ENCODE measurements around the gene ZNF841.
"Not testable (repeated sequence)": the region's sequence is repeated elsewhere in the genome, so short reads cannot be mapped to it uniquely, and the experiment has no call there.

Gene ZNF841

DNA sequence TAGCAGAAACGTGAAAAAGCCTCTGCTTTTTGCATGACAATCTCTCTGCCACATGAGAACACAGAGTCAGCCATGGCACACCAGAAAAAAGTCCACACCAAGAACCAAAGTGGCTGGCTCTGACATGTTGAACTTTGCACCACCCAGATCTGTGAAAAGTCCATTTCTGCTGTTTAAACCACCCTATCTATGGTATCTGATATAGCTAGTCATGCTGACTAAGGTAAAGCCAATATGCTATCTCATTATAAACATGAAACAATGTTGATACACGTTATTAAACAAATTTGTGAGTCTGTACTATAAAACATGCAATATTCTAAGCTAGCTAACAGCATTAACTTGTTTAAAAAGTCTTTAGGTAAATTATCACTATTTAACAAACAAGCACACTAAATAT lies 25.9 kb downstream of the ZNF841 start:
- in situ Hi-C loops (cut with HindIII; ENCODE audit: low sequenced_read_pairs), result no loop called here

DNA sequence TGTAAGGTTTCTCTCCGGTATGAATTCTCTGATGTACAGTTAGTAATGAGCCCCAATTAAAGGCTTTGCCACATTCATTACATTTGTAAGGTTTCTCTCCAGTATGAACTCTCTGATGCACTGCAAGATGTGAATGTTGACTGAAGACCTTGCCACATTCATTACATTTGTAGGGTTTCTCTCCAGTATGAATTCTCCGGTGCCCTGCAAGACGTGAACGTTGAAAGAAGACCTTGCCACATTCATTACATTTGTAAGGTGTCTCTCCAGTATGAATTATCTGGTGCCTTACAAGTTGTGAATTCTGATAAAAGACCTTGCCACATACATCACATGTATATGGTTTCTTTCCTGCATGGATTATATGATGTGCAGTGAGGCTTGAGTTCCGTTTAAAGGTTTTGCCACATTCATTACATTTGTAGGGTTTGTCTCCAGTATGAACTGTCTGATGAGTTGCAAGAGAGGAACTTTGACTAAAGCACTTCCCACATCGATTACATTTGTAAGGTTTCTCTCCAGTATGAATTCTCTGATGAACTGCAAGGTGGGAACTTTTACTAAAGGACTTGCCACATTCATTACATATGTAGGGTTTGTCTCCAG lies 29.2 kb downstream of the ZNF841 start:
- in situ Hi-C loops (cut with HindIII; ENCODE audit: low sequenced_read_pairs), result no loop called here

DNA sequence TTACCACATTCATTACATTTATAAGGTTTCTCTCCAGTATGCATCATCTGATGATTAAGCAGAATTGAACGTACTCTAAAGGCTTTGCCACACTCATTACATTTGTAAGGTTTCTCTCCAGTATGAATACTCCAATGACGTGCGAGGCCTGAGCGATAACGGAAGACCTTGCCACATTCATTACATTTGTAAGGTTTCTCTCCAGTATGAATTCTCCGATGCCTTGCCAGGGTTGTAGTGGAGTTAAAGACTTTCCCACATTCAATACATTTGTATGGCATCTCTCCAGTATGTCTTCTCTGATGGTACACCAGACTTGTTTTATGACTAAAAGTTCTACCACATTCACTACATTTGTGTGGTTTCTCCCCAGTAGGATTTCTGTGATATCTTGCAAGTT lies 30.2 kb downstream of the ZNF841 start:
- in situ Hi-C loops (cut with HindIII; ENCODE audit: low sequenced_read_pairs), result no loop called here

DNA sequence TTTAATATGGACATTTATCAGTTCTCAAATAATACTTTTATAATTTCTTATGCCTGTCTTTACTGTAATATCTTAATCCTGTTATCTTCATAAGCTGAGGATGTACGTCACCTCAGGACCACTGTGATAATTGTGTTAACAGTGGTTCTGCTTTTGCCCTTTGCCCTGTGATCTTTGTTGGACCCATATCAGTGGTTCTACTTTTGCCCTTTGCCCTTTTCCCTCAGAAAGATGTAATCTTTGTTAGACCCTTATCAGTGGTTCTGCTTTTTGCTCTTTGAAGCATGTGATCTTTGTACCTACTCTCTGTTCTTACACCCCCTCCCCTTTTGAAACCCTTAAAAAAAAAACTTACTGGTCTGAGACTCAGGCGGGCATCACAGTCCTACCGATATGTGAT lies 39.1 kb downstream of the ZNF841 start:
- in situ Hi-C loops (cut with HindIII; ENCODE audit: low sequenced_read_pairs), result not testable (repeated sequence)

DNA sequence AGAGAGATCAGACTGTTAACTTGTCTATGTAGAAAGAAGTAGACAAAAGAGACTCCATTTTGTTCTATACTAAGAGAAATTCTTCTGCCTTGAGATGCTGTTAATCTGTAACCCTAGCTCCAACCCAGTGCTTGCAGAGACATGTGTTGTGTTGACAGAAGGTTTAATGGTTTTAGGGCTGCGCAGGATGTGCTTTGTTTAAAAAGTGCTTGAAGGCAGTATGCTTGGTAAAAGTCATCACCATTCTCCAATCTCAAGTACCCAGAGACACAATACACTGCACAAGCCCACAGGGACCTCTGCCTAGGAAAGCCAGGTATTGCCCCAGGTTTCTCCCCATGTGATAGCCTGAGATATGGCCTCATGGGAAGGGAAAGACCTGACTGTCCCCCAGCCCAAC lies 43.8 kb downstream of the ZNF841 start:
- in situ Hi-C loops (cut with HindIII; ENCODE audit: low sequenced_read_pairs), result not testable (repeated sequence)

DNA sequence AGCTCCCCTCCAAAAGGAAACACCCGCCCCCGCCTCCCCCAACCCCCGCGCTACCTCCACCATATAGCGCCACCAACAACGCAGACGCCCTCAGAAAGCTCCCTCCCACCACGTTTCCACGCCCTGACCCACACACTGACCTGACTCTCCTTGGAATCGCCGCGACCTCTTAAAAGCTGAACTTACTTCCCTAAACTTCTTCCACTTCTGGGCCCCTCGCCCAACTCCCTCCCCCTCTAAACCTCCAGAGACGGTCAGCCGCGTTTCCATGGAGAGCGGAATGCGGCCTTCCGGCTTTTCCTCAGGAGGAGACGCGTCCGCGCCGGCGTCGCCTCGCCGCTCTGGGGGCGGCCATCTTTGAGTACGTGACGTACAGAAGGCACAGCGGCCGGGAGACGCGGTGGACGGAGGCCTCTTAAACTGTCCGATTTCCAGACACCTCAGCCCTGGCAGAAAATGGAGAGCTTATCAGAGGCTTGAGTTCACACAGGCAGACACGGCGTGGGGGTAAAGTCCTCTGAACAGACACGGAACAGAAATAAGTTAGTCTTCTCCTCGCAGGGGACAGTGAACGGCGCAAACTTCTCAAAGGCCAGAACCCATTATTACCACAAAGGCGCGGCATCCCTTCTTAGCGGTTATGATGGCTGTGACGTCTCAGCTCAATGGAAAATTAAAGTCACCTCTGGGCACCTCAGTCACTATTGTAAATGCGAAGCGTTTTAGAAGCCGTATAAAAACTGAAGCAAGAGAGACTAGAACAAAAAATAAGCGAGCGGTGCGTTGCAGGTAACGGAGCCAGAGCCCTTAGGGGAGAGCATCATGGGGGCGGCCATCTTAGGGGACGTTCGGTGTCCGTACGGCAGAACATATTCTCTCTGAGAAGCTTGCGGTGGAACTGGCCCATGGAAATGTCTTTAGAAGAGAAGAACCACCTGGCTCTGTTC lies 46.7 kb downstream of the ZNF841 start, which contains the start of gene ZNF432:
Gene ZNF432, minus strand, starts transcription at position 284 of the 947 bp plus-strand sequence. CDS start 1,970 bp downstream, outside the sequence.
- in situ Hi-C loops (cut with HindIII; ENCODE audit: low sequenced_read_pairs), result no loop called here

DNA sequence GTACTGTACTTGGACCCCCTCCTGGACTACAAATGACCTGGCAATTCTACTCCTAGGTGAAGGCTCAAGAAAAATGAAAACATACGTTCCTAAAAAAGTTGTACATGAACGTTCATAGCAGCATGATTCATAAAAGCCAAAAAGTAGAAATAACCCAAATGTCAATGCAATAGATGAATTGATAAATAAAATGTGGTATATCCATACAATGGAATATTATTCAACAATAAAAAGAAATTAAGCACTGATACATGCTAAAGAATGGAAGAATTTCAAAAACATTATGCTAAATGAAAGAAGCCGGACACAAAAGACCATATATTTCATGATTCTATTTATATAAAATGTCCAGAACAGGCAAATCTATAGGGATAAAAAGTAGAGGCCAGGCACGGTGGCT lies 56.4 kb downstream of the ZNF841 start:
- in situ Hi-C loops (cut with HindIII; ENCODE audit: low sequenced_read_pairs), result no loop called here

DNA sequence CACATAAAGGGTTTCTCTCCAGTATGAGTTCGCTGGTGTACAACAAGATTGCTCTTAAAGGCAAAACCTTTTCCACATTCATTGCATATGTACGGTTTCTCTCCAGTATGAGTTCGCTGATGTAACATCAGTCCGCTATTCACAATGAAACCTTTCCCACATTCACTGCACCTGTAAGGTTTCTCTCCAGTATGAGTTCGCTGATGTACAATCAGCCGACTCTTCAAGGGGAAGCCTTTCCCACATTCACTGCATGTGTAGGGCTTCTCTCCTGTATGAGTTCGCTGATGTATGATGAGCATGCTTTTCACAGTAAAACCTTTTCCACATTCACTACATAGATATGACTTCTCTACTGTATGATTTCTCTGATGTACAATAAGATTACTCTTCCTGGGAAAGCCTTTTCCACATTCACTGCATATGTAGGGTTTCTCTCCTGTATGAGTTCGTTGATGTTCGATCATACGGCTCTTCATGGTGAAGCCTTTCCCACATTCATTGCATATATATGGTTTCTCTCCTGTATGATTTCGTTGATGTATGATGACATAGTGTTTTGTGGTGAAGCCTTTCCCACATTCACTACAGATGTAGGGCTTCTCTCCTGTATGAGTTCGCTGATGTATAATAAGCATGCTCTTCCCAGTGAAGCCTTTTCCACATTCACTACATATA lies 61.4 kb downstream of the ZNF841 start:
- in situ Hi-C loops (cut with HindIII; ENCODE audit: low sequenced_read_pairs), result no loop called here

DNA sequence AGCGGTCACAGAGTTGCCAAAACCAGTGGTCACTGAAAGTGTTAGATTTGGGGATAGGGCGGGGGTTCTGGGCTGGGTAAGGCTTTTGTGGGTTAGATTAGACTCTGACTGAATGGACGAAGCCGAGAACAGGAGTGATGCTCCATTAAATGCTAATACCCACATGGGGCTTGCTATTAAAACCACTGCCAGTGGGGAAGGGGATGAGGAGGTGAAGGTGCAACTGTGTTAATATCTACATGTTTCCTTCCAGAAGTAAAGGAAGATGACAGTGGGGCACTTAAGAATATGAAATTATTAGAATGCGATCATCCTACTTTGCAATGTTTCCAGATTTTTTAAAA lies 66.8 kb downstream of the ZNF841 start:
- in situ Hi-C loops (cut with HindIII; ENCODE audit: low sequenced_read_pairs), result no loop called here

DNA sequence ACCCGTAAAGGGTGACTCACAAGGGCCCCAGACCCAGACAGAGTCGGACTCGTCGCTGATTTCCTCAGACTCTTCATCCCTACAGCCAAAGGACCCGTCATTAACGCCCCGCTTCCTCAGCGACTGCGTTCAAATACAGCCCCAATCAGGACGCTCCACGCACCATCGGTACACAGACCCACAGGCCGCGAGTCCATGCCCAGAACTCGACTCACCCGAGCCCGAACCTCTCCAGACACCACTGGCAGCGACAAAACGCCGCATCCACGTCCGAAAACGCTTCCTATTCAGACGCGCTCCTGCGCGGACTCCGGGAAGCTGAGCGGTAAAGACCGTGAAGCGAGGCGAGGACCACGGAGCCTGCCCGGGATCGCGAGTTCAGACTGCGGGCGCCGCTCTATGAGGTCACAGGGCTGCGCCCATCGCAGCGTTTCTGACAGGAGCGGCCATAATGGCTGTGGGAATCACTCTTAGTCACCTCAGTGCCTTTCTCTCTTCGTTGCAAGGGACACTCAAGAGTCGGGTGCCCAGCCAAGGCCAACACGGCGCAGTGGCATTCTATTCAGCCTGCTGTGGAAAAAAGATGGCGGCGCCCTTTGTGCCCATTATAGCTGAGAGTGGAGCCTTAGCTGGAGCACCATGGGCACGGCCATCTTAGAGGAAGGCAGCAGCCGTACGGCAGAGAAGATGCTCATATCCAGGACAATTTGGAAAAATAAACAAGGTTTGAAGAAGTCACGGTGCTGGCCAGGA lies 67.4 kb downstream of the ZNF841 start, which contains the start of gene ZNF614:
Gene ZNF614, minus strand, starts transcription at position 353 of the 753 bp plus-strand sequence. CDS start 2,634 bp downstream, outside the sequence.
- in situ Hi-C loops (cut with HindIII; ENCODE audit: low sequenced_read_pairs), result no loop called here

DNA sequence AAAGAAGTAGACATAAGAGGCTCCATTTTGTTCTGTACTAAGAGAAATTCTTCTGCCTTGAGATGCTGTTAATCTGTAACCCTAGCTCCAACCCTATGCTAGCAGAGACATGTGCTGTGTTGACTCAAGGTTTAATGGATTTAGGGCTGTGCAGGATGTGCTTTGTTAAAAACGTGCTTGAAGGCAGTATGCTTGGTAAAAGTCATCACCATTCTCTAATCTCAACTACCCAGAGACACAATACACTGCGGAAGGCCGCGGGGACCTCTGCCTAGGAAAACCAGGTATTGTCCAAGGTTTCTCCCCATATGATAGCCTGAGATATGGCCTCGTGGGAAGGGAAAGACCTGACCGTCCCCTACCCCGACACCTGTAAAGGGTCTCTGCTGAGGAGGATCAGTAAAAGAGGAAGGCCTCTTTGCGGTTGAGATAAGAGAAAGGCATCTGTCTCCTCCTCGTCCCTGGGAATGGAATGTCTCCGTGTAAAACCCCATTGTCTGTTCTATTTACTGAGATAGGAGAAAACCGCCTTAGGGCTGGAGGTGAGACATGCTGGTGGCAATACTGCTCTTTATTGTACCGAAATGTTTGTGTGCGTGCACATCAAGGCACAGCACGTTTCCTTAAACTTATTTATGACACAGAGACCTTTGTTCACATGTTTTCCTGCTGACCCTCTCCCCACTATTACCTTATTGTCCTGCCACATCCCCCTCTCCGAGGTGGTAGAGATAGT lies 69.1 kb downstream of the ZNF841 start:
- in situ Hi-C loops (cut with HindIII; ENCODE audit: low sequenced_read_pairs), result not testable (repeated sequence)

DNA sequence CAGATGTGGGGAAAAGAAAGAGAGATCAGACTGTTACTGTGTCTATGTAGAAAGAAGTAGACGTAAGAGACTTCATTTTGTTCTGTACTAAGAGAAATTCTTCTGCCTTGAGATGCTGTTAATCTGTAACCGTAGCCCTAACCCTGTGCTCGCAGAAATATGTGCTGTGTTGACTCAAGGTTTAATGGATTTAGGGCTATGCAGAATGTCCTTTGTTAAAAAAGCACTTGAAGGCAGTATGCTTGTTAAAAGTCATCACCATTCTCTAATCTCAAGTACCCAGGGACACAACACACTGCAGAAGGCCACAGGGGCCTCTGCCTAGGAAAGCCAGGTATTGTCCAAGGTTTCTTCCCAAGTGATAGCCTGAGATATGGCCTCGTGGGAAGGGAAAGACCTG lies 71.1 kb downstream of the ZNF841 start:
- in situ Hi-C loops (cut with HindIII; ENCODE audit: low sequenced_read_pairs), result not testable (repeated sequence)

DNA sequence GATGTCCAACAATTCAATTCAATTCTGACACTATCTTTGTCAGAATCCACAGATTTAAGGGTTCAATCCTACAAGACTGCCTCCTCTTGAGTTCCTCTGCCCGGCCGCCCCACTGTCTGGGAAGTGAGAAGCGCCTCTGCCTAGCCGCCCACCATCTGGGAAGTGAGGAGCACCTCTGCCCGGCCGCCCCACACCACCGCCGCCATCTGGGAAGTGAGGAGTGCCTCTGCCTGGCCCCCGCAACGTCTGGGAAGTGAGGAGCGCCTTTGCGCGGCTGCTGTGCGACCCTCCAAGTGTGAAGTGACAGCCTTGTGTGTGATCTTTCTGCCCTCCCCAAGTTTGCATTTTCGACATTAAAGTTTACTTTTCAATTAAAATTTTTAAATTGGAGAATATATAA lies 73.4 kb downstream of the ZNF841 start:
- in situ Hi-C loops (cut with HindIII; ENCODE audit: low sequenced_read_pairs), result no loop called here

DNA sequence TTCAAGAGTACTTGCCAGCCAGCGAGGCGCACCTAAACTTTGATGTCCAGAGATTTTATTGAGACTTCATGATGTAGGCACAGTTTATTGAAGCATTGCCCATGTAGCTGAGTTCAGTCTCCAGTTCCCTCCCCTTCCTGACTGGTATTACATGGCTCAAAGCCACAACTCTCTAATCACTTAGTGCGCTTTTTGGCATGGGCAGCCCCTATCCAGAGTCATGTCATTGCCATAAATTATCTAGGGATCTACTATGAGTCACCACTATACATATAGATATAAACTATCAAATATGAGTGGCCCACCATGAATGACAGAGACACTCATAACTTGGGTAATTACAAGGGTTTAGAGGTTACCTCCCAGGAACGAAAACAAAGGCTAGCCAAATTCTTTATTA lies 75.1 kb downstream of the ZNF841 start:
- in situ Hi-C loops (cut with HindIII; ENCODE audit: low sequenced_read_pairs), result no loop called here
